HEK293 (cell line): Measurements from ENCODE around the gene HOXC11.
A peak's percentile ranks its signal among the peaks of the same experiment; 100 is the strongest.

Source experiments
- CTCF ChIA-PET: fragments of 350-600 bp; formaldehyde crosslinking; extraction: SDS; loops from one replicate; lab custom pipeline; 2021; ENCODE audit warnings: antibody characterized with exemption; lab: Yijun Ruan, JAX
- POLR2A ChIA-PET: fragments of 300-600 bp; formaldehyde crosslinking; extraction: SDS; loops from one replicate; lab custom pipeline; 2020; ENCODE audit warnings: antibody characterized with exemption, inconsistent platforms; lab: Yijun Ruan, JAX
- H3K27ac ChIP-seq: fragments of 200-500 bp; sonication (Bioruptor generic); 2 replicates; pipeline ENCODE4 v1.5.1; 2014; ENCODE audit warnings: low read depth, low read length, control low read depth, inconsistent platforms; ENCODE audit errors: extremely low read depth
- H3K36me3 ChIP-seq, 2 experiments: fragments of 200-500 bp in 1 of 2; sonication (Bioruptor generic) in 1 of 2; 1 replicate in 1 of 2; 2 replicates in 1 of 2; pipeline ENCODE4 v1.5.1; 2014 to 2017; ENCODE audit warnings: inconsistent platforms in 2 of 2, low read length in 2 of 2; ENCODE audit not compliant: control insufficient read depth in 2 of 2, insufficient read depth in 1 of 2
- H3K4me1 ChIP-seq: fragments of 200-500 bp; sonication (Bioruptor generic); 2 replicates; pipeline ENCODE4 v1.5.1; 2014; ENCODE audit warnings: mild to moderate bottlenecking, low read length, inconsistent platforms; ENCODE audit not compliant: control insufficient read depth, insufficient read depth
- H3K4me3 ChIP-seq: 2 replicates; pipeline ENCODE4 v1.5.1; 2011; ENCODE audit warnings: low read depth, mild to moderate bottlenecking, control low read depth, low read length, moderate library complexity
- H3K9me3 ChIP-seq: fragments of 200-500 bp; sonication (Bioruptor generic); 2 replicates; pipeline ENCODE4 v1.5.1; 2014; ENCODE audit warnings: low read depth, low read length, inconsistent platforms; ENCODE audit not compliant: control insufficient read depth, insufficient read depth
- CTCF ChIP-seq: fragments of 450-650 bp; formaldehyde crosslinking; IDR thresholded peaks from 2 replicates; pipeline ENCODE4 v1.5.1; 2016; ENCODE audit warnings: missing biosample characterization, missing genetic modification characterization
- EGR2 ChIP-seq: fragments of 450-650 bp; formaldehyde crosslinking; IDR thresholded peaks from 2 replicates; pipeline ENCODE4 v1.5.1; 2016; ENCODE audit warnings: low read depth, missing biosample characterization, missing genetic modification characterization
- HOXA7 ChIP-seq: sonication (generic); formaldehyde crosslinking; IDR thresholded peaks from 2 replicates; pipeline ENCODE4 v1.8.1; 2022; ENCODE audit warnings: missing genetic modification reagents, borderline replicate concordance
- OSR2 ChIP-seq: fragments of 450-650 bp; formaldehyde crosslinking; IDR thresholded peaks from 2 replicates; pipeline ENCODE4 v1.5.1; 2016; ENCODE audit warnings: missing biosample characterization, missing genetic modification characterization
- PATZ1 ChIP-seq: fragments of 450-650 bp; formaldehyde crosslinking; IDR thresholded peaks from 2 replicates; pipeline ENCODE4 v1.5.1; 2016; ENCODE audit warnings: missing biosample characterization, missing genetic modification characterization
- PRDM6 ChIP-seq: fragments of 450-650 bp; formaldehyde crosslinking; IDR thresholded peaks from 2 replicates; pipeline ENCODE4 v1.5.1; 2017; ENCODE audit warnings: missing biosample characterization, missing genetic modification characterization
- SP7 ChIP-seq: fragments of 450-650 bp; formaldehyde crosslinking; IDR thresholded peaks from 2 replicates; pipeline ENCODE4 v1.5.1; 2016; ENCODE audit warnings: missing biosample characterization, missing genetic modification characterization
- ZBTB11 ChIP-seq: fragments of 450-650 bp; formaldehyde crosslinking; conservative IDR thresholded peaks from 2 replicates; pipeline ENCODE4 v1.5.1; 2016; ENCODE audit warnings: low read depth, missing biosample characterization, missing genetic modification characterization
- ZBTB21 ChIP-seq: fragments of 450-650 bp; formaldehyde crosslinking; IDR thresholded peaks from 2 replicates; pipeline ENCODE4 v1.5.1; 2017; ENCODE audit warnings: missing biosample characterization, missing genetic modification characterization
- ZNF140 ChIP-seq: fragments of 450-650 bp; formaldehyde crosslinking; IDR thresholded peaks from 2 replicates; pipeline ENCODE4 v1.5.1; 2016; ENCODE audit warnings: missing biosample characterization, missing genetic modification characterization
- ZNF155 ChIP-seq: fragments of 450-650 bp; formaldehyde crosslinking; IDR thresholded peaks from 2 replicates; pipeline ENCODE4 v1.5.1; 2016; ENCODE audit warnings: missing biosample characterization, missing genetic modification characterization
- ZNF223 ChIP-seq: fragments of 450-650 bp; formaldehyde crosslinking; IDR thresholded peaks from 2 replicates; pipeline ENCODE4 v1.5.1; 2016; ENCODE audit warnings: missing biosample characterization, missing genetic modification characterization
- ZNF354C ChIP-seq: fragments of 450-650 bp; formaldehyde crosslinking; IDR thresholded peaks from 2 replicates; pipeline ENCODE4 v1.5.1; 2016; ENCODE audit warnings: missing biosample characterization, missing genetic modification characterization, low read depth, borderline replicate concordance
- ZNF398 ChIP-seq: fragments of 450-650 bp; formaldehyde crosslinking; IDR thresholded peaks from 2 replicates; pipeline ENCODE4 v1.5.1; 2017; ENCODE audit warnings: missing biosample characterization, missing genetic modification characterization
- ZNF426 ChIP-seq: fragments of 450-650 bp; formaldehyde crosslinking; IDR thresholded peaks from 2 replicates; pipeline ENCODE4 v1.5.1; 2017; ENCODE audit warnings: missing biosample characterization, missing genetic modification characterization, mild to moderate bottlenecking, inconsistent platforms, moderate library complexity
- ZNF449 ChIP-seq: fragments of 450-650 bp; formaldehyde crosslinking; IDR thresholded peaks from 2 replicates; pipeline ENCODE4 v1.5.1; 2017; ENCODE audit warnings: missing biosample characterization, mild to moderate bottlenecking, missing genetic modification characterization, moderate library complexity
- ZNF510 ChIP-seq: fragments of 450-650 bp; formaldehyde crosslinking; IDR thresholded peaks from 2 replicates; pipeline ENCODE4 v1.5.1; 2018; ENCODE audit warnings: mild to moderate bottlenecking, missing genetic modification characterization, missing biosample characterization; ENCODE audit not compliant: insufficient replicate concordance
- ZNF561 ChIP-seq: fragments of 450-650 bp; IDR thresholded peaks from 2 replicates; pipeline ENCODE4 v1.5.1; 2018; ENCODE audit warnings: missing biosample characterization, missing genetic modification characterization, borderline replicate concordance

Gene HOXC11

GRCh38 chr12:54025499-54026405 is 52.8 kb downstream of the HOXC11 start (continued):
- TF ChIP-seq ZBTB11 (tag by site-specific recombination) (peak; percentile 48; the same call in 1 of the 2 replicates), ZNF510 (tag by site-specific recombination) (no peak)

GRCh38 chr12:54026640-54027441 is 53.9 kb downstream of the HOXC11 start:
- peaks cover 4 to 13% of the 10 kb centered on the region in 2 experiments; a peak in 2 of 3 replicates for H3K36me3 ChIP-seq
- no peak overlapping the region; the same call in 1 of the 2 replicates for H3K27ac ChIP-seq
- CTCF ChIA-PET: interaction anchor here (1.3 to 4.5 kb wide), 7 partner anchors 18 to 189 kb away, joined by 3 to 21 read pairs (median 6); partner anchors contain the start of genes HOXC10 and HOXC8
- H3K9me3 ChIP-seq: no peaks in the 10 kb centered on the region
- POLR2A ChIA-PET: interaction anchor here (2.2 to 4.5 kb wide), 2 partner anchors 10 to 18 kb away, joined by 6 to 26 read pairs; partner anchors contain the start of gene HOXC8
- no peak overlapping the region for H3K4me3 ChIP-seq
- peaks cover 60% of the 10 kb centered on the region for H3K4me1 ChIP-seq
- TF ChIP-seq ZNF426 (tag by site-specific recombination): no peak
- no peak for TF ChIP-seq ZNF354C
- TF ChIP-seq SP7: no peak
- TF ChIP-seq ZNF223 (tag by site-specific recombination): no peak
- peak; percentile 8; the same call in 1 of the 2 replicates for TF ChIP-seq OSR2 (tag by site-specific recombination)
- peak; percentile 40; the same call in 1 of the 2 replicates for TF ChIP-seq ZNF398 (tag by site-specific recombination)
- TF ChIP-seq CTCF (tag by site-specific recombination): no peak
- no peak for TF ChIP-seq HOXA7 (CRISPR knock-in tag)
- no peak for TF ChIP-seq ZBTB21 (tag by site-specific recombination)
- TF ChIP-seq ZNF140 (tag by site-specific recombination): no peak
- no peak for TF ChIP-seq ZNF155 (tag by site-specific recombination)
- TF ChIP-seq ZNF561 (tag by site-specific recombination): no peak
- TF ChIP-seq EGR2 (tag by site-specific recombination): no peak
- no peak for TF ChIP-seq ZNF449 (tag by site-specific recombination)
- TF ChIP-seq PRDM6 (tag by site-specific recombination): peak; percentile 87
- TF ChIP-seq PATZ1 (tag by site-specific recombination): peak; percentile 56
